ENCODE data around the gene SLC35F6. TPM values are rescaled to one million over a fixed set of nuclear protein-coding genes. Genes with fewer than 3 reads are reported as not detected.
A peak's percentile ranks its signal among the peaks of the same experiment; 100 is the strongest.

Gene SLC35F6
- polyA plus RNA-seq, 1 donor (not counting 4 experiments of a cell fraction or from before 2014, with no cell fraction given) = 25.7 TPM

DNA sequence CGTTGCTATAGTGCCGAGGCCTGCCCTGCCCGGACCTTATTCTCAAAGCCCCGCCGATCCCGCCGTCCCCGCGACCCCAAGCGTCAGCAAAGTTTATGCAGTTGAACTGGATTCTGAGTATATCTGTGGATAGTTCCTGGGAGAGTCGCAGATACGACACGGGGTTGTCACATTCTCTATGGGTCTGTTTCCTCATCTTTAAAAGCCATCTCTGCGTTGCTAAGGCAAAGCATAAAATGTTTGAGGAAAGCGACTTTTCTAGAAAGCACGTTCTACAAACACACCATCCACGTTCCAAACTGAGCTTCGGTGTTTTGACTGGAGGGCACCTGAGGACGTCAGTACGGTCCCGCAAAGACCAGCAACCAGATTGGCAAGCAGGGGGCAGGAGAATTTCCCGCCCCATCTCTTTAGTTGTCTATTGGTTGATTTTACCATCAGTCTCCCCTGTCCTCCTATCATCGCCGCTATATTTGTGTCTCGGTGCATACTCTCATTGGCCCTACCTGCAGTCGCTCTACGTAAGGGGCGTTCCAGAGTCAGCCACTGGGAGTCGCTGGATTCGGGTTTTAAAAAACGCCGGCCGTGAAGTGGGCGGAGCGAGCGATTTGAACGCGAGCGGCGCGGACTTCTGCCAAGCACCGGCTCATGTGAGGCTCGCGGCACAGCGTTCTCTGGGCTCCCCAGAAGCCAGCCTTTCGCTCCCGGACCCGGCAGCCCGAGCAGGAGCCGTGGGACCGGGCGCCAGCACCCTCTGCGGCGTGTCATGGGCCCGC, 21.5 kb downstream of the SLC35F6 start, which contains the start of gene CENPA:
Gene CENPA, plus strand, starts transcription at position 626 of the 776 bp plus-strand sequence. Its CDS starts 141 bp downstream, at position 767.
- H3K36me3 ChIP-seq (ENCODE audit: control insufficient read depth in 2 of 2, extremely low read depth in 1 of 2, insufficient read depth in 2 of 2, low read length in 2 of 2) = peaks cover 2 to 10% of the 10 kb centered on the region in 2 experiments
- H3K9me1 ChIP-seq (ENCODE audit: control insufficient read depth, extremely low read depth, insufficient read depth, low read length) = no peaks in the 10 kb centered on the region
- H3K9me3 ChIP-seq (ENCODE audit: control insufficient read depth, low read depth, low read length) = no peaks in the 10 kb centered on the region
- no peaks in the 10 kb centered on the region for H3K27me3 ChIP-seq (ENCODE audit: control insufficient read depth, extremely low read depth, insufficient read depth, low read length)
- H3K9ac ChIP-seq (ENCODE audit: control insufficient read depth, extremely low read depth, insufficient read depth, low read length) = peak within 1 kb of the TSS; percentile 77
- peak within 1 kb of the TSS; percentile 64 to 85 (median 76) for H3K4me3 ChIP-seq (ENCODE audit: control insufficient read depth in 2 of 3, extremely low read depth in 1 of 3, insufficient read depth in 2 of 3, low read depth in 1 of 3, low read length in 3 of 3)
- H2AFZ ChIP-seq (ENCODE audit: control insufficient read depth, low read length) = peak within 1 kb of the TSS; percentile 91
- FAIRE-seq (peak; percentile 79), DNase-seq (ENCODE audit: low read depth, low spot score) (peak; percentile 94)
- H3K4me1 ChIP-seq (ENCODE audit: control insufficient read depth, extremely low read depth, insufficient read depth, low read length) = peaks cover 12% of the 10 kb centered on the region
- H3K4me2 ChIP-seq (ENCODE audit: control insufficient read depth, extremely low read depth, insufficient read depth, low read depth, low read length) = peak within 1 kb of the TSS; percentile 100
- dilution Hi-C loops (cut with MboI; ENCODE audit: extremely low pct_ligation_motif_present, low sequenced_read_pairs) = no loop called here
- TF ChIP-seq, protein P1, sequence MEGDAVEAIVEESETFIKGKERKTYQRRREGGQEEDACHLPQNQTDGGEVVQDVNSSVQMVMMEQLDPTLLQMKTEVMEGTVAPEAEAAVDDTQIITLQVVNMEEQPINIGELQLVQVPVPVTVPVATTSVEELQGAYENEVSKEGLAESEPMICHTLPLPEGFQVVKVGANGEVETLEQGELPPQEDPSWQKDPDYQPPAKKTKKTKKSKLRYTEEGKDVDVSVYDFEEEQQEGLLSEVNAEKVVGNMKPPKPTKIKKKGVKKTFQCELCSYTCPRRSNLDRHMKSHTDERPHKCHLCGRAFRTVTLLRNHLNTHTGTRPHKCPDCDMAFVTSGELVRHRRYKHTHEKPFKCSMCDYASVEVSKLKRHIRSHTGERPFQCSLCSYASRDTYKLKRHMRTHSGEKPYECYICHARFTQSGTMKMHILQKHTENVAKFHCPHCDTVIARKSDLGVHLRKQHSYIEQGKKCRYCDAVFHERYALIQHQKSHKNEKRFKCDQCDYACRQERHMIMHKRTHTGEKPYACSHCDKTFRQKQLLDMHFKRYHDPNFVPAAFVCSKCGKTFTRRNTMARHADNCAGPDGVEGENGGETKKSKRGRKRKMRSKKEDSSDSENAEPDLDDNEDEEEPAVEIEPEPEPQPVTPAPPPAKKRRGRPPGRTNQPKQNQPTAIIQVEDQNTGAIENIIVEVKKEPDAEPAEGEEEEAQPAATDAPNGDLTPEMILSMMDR (optimal IDR thresholded peaks at IDR 0.05 in 1 of 3, IDR thresholded peaks at IDR 0.05 in 1 of 3, conservative IDR thresholded peaks at IDR 0.05 in 1 of 3; ENCODE audit: extremely low read depth in 1 of 3, insufficient read depth in 2 of 3, low read length in 3 of 3) = peak in 1 of 3 experiments; percentile 11
- TF ChIP-seq EZH2 (IDR thresholded peaks at IDR 0.05; ENCODE audit: low read length) = no peak
- peak within 1 kb of the TSS; percentile 87 for H3K27ac ChIP-seq (ENCODE audit: control insufficient read depth, insufficient read depth, low read length)
- H4K20me1 ChIP-seq (ENCODE audit: control insufficient read depth, extremely low read depth, insufficient read depth, low read length) = no peaks in the 10 kb centered on the region
- peaks cover 40% of the 10 kb centered on the region for H3K79me2 ChIP-seq (ENCODE audit: control insufficient read depth, insufficient read depth, low read length)

DNA sequence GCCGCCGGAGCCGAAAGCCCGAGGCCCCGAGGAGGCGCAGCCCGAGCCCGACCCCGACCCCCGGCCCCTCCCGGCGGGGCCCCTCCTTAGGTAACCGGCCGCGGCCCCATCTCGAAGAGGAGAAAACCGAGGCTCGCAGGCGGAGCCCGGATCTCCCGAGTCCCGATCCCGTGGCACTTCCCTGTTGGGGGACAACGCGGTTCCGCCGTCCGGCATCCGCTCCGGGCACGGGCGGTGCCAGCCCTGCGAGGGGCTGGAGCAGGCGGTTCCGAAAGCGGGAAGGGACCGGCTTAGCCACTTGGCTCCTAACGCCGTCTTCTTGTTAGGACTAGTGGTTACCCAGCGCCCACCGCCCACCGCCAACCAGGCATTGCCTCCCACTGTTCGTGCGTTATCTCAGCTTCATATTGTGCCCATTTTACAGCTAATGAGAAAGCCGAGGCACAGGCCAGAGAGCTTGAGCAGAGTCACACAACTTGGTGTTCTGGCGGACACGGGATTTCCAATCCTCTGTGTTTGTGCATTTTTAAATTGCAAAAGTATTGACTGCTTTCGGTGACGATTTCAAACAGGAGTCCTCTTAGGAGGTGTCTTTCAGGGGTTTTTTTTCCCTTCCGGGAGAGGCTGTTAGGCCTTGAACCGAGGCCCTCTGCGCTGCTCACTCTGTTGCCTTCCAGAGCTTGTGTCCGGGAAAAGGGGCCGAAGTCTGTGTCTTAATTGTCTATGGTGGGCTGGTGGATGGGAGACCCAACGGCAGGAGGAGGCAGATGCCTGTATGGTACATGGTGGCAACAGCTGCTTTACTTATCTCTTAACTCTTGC, 22.3 kb downstream of the SLC35F6 start:
- dilution Hi-C loops (cut with MboI; ENCODE audit: extremely low pct_ligation_motif_present, low sequenced_read_pairs) = no loop called here
- DNase-seq (ENCODE audit: low read depth, low spot score) (no peak), FAIRE-seq (no peak)

More for the DNA sequence above, 22.3 kb downstream of the SLC35F6 start:
- Histone ChIP-seq H3K9me1 (ENCODE audit: control insufficient read depth, extremely low read depth, insufficient read depth, low read length) (no peaks in the 10 kb centered on the region), H3K27me3 (ENCODE audit: control insufficient read depth, extremely low read depth, insufficient read depth, low read length) (no peaks in the 10 kb centered on the region), H3K27ac (ENCODE audit: control insufficient read depth, insufficient read depth, low read length) (peak overlapping the region; percentile 50), H3K36me3 (ENCODE audit: control insufficient read depth in 2 of 2, extremely low read depth in 1 of 2, insufficient read depth in 2 of 2, low read length in 2 of 2) (peaks cover 0 to 9% of the 10 kb centered on the region in 2 experiments), H4K20me1 (ENCODE audit: control insufficient read depth, extremely low read depth, insufficient read depth, low read length) (no peaks in the 10 kb centered on the region), H3K79me2 (ENCODE audit: control insufficient read depth, insufficient read depth, low read length) (peaks cover 42% of the 10 kb centered on the region), H3K4me2 (ENCODE audit: control insufficient read depth, extremely low read depth, insufficient read depth, low read depth, low read length) (peak overlapping the region; percentile 85), H3K9ac (ENCODE audit: control insufficient read depth, extremely low read depth, insufficient read depth, low read length) (peak overlapping the region; percentile 77), H3K4me3 (ENCODE audit: control insufficient read depth in 2 of 3, extremely low read depth in 1 of 3, insufficient read depth in 2 of 3, low read depth in 1 of 3, low read length in 3 of 3) (peak overlapping the region; percentile 64 to 84 (median 76)), H3K4me1 (ENCODE audit: control insufficient read depth, extremely low read depth, insufficient read depth, low read length) (peaks cover 12% of the 10 kb centered on the region), H2AFZ (ENCODE audit: control insufficient read depth, low read length) (peak overlapping the region; percentile 82), H3K9me3 (ENCODE audit: control insufficient read depth, low read depth, low read length) (no peaks in the 10 kb centered on the region)
- no peak for TF ChIP-seq EZH2 (IDR thresholded peaks at IDR 0.05; ENCODE audit: low read length)
- TF ChIP-seq, protein P1 (optimal IDR thresholded peaks at IDR 0.05 in 1 of 3, IDR thresholded peaks at IDR 0.05 in 1 of 3, conservative IDR thresholded peaks at IDR 0.05 in 1 of 3; ENCODE audit: extremely low read depth in 1 of 3, insufficient read depth in 2 of 3, low read length in 3 of 3) = no peak

All from keratinocyte (primary cell).